Central memory CD4-positive, alpha-beta T cell (primary cell): Measurements from ENCODE around the gene C19orf25.

Experiments used
- DNase-seq: peaks from one replicate; pipeline ENCODE4 v3.0.0; 2022

The C19orf25 gene

GRCh38 chr19:1495799-1496713 is 17.0 kb upstream of the C19orf25 start:
- no peak for DNase-seq

GRCh38 chr19:1495051-1495798 is 16.2 kb upstream of the C19orf25 start:
- DNase-seq, result no peak

GRCh38 chr19:1494115-1494815 is 15.2 kb upstream of the C19orf25 start:
- no peak for DNase-seq

DNA sequence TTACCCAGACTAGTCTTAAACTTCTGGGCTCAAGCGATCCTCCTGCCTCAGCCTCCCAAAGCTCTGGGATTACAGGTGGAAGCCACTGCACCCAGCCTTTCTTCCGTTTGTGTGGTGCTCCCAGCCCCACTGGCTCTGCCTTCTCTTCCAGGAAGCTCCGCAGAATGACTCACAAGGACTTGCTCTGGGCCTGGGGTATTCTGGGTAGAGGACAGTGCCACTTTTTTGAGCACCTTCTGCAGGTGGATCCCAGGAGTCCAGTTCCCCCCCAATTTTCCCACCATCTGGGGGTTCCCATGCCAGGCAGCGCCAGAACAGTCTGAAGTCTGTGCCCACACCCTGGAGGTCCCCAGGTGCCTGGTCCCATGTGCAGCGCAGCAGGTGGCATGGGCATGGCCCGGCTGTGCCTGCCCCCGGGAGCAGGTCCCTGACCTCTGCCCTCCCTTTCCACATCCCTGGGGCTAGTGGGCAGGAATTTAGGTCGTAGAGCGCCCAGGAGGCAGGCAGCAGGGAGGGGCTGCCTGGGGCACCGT is 13.5 kb upstream of the C19orf25 start:
- DNase-seq, result no peak

DNA sequence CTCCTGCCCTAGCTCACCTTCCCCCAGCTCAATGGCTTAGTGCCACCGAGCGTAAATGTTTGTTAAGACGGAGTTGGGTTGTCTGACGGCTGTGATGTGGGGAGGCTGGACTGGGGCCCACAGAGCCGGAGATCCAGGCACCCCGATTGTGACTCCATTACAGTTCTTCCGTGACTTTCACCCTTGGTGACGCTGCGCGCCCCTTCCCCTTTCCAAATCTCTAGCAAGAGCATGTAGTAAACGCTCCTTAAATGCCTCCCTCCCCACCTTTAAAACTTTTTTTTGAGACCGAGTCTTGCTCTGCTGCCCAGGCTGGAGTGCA is 12.8 kb upstream of the C19orf25 start:
- DNase-seq, result no peak

- DNase-seq, result no peak
Measured at GRCh38 chr19:1491114-1491848, 12.3 kb upstream of the C19orf25 start, which contains the start of gene REEP6. Gene REEP6, plus strand, starts transcription at chr19:1491181. Its CDS starts 89 bp downstream, at chr19:1491270.

DNA sequence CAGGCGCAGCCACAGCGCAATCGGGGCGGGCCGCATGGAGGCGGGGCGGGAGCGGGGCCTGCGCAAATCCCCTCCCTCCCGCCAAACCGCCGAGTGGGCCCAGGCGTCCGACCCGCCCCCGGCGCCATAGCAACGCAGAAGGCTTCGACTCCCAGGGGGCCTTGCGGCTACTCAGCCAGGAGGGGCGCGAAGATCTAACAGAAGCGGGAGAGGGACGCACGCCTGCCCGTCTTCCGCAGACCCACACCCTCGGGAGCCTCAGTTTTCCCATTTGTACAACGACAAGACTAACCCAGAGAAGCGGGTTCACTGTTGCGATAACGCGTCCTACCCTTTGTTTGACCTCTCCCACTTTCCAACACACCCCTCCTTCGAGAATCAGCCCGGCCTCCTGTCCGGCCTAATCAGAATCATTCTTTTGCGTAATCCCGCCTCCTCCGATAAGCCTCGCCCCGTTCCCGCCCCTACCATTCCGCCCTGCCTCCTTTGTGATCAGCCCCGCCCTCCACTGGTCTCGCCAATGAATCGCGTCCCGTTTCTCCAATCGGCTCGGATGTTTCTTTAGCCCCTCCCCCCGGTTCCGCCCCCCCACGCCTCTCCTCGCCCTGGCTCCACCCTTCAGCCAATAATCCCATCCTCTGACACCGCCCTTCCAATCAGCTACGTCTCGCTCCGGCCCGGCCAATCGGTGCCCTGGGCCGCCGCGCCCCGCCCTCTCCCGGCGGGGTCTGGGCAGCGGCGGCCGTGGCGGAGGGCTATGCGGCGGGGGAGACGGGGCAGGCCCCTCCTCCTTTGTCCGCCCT is 11.5 kb upstream of the C19orf25 start, which contains the start of gene PCSK4:
TSS of gene PCSK4 (minus strand) at position 40 of the 803 bp plus-strand sequence. CDS start at position 36, 4 bp downstream.
- peak; percentile 98 for DNase-seq

DNA sequence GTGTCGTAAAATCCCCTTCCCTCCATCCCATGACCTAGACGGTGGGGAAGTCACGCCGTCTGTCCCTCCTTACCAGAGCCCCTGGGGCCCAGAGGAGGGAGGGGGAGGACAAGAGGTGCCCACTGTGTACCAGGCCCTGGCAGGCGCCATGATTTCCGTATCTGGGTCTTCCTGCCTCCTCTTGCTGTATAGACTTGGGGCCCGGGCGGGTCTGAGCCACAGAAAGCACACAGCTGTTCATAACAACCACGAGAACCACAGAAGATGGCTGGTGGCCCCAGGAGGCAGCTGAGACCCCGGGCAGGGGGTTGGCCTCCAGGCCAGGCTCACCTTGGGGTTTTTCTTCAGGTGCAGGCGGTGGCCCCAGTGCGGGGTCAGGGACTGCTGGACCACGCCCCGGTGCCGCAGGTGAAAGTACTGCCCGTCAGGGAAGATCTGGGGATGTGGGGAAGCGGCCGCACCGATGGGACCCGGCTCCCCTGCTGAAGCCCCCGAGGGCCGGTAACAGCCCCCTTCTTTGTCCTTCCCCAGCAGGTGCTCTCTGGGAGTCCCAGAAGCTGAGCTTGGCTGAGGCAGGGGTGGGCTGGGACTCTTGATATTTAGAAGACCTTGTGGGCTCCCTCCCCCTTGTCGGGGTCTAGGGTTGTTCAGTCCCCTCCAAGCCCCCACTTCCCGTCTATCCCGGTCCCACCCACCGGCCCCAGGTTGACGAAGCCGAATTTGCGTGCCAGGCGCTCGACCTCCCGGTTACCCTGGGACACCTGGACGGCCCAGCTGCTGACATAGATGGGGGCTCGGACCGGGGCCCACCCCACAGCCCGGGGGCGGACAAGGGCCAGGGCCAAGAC is 10.7 kb upstream of the C19orf25 start:
- DNase-seq, result no peak

DNA sequence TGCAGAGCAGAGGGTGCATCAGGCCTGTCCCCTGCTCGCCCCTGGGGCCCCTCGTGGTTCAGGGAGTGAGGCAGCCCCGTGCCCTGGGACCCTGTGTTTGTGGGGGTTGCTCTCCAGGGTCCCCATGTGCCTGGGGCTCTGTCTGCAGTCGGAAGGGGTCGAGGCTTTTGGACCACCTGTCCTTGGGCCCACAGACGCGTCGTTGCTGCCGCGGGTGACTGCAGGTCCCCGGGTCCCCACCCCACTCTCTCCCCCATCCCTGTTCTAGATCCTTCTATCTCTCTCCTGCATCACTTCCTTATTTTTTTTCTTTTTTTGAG is 9.2 kb upstream of the C19orf25 start:
- DNase-seq, result no peak

DNA sequence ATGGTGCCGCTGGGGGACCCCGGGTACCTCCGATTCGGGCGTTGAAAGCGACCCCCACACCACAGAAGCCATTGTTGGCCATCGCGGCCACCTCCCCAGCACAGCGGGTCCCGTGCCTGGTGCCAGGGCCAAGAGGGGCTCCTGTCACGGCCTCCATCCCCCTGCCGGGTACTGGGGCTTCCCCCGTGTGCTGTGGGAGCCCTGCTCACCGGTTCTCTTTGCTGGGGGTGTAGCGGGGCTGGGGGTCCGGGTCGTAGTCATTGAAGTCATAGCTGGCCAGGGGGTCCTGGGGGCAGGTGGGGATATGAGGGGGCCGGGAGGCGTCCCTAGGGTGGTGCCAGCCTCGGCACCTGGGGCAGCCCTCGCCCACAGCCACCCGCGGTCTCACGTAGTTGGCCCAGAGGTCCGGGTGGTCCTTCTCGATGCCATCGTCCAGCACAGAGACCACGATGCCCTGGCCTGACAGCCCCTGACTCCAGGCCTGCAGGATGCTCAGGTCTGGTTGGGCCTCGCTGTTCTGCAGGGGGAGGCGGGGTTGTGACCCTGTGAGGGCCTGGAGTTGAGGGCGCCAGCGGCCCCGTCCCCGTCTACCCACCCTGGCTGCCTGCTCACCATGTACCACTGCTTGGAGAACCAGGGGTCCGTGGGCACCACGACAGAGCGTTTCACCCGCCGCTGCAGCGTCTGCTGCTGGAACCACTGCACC is 8.7 kb upstream of the C19orf25 start:
- no peak for DNase-seq

GRCh38 chr19:1486720-1487575 is 7.9 kb upstream of the C19orf25 start:
- DNase-seq, result no peak

DNA sequence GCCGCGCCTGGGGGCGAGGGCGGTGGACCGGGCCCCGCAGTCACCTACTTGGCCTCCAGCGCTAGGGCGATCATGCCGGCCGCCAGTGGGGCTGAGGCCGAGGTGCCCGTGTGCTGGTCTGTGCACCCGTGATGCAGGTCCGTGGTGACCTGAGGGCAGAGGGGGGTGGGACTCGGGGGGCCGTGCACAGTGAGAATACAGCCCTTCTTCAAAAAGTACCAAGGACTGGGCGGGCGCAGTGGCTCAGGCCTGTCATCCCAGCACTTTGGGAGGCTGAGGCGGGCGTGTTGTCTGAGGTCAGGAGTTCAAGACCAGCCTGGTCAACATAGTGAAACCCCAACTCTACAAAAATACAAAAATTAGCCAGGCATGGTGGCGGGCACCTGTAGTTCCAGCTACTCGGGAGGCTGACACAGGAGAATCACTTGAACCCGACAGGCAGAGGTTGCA is 5.0 kb upstream of the C19orf25 start:
- no peak for DNase-seq

DNA sequence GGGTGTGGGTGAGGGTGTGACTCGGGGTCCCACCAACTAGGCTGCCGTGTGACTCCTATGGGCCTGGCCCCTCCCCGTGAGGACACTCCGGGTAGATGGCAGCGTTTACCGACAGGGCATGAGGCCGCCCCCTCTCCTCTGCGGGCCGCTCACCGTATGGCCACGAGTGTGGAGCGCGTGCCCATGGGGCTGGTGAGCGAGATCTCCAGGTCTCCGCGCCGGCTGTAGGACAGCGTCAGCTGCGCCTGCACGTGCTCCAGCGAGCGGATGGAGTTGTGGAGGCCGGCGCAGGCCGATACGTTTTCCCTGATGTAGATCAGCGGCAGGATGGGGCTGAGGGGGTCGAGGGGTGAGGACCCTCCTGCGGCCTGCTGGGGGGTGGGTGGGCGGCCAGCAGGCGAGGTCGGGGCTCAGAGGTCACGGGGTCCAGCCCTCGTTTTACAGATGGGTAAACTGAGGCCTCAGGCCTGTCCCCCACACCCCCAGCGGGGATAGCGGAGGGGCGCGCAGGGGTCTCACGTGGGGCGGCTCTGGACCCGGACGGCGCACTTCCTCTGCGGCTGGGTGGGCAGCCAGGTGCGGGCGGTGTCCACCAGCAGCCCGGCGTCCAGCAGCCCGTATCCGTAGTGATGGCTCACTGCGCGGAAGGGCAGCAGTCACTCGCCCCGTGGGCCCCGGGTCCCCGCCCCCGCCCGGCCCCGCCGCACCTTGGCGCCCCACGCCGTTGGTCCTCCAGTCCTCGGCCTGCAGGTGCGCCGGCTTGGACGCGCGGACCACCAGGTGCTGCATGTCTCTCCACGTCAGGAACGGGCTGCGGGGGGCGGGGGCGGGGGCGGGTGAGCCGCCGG is 4.3 kb upstream of the C19orf25 start:
- DNase-seq, result no peak

DNA sequence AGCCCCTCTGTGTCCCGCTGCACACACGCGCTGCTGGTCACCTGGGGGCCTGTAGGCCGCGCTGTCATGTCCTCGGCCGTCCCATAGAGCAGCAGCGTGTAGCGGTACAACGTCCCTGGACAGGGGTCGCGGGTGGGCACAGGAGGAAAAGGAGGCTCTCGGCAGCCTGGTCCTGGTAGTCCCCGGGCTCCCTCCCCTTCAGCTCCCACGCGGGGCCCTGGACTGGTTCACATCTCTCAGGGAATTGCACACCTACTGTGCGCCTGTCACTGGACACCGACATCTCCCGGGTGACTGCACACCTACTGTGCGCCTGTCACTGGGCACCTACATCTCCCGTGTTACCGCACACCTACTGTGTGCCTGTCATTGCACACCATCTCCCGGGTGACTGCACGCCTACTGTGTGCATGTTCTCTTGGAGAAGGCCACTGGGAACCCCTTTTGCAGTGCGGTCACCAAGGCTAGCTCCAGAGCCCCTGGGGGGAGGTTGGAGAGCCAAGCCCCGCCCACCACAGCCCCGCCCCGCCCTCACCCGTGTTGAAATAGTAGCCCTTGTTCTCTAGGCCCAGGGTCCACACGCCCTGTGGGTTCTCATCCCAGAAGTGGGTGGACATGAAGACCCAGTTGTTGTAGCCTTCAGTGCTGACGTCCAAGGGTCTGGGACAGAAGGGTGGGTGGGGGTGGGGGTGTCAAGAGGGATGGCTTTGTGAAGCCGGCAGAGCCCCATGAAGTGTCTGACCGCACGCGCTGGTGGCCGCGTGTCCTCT is 3.5 kb upstream of the C19orf25 start:
- no peak for DNase-seq

DNA sequence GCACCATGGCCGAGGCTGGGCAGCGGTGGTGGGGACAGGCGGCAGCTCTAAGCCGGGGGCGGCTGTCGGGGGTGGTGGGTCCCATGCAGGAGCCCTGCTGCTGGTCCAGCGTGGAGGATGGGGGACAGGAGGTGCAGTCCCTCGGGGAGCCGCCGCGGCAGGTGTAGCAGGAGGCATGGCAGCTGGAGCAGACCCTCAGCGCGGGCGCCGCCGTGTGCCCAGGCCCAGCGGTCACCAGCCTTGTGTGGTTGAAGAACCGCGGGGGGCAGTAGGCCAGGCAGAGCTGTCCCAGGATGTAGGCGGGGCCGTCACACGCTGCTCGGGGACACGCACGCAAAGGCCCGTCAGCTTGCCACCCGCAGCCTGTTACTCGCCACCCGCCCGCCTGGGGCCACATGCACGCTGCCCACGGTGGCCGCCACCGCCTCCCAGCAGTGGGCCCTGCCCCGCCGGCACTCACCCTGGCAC is 2.9 kb upstream of the C19orf25 start:
- DNase-seq, result no peak

DNA sequence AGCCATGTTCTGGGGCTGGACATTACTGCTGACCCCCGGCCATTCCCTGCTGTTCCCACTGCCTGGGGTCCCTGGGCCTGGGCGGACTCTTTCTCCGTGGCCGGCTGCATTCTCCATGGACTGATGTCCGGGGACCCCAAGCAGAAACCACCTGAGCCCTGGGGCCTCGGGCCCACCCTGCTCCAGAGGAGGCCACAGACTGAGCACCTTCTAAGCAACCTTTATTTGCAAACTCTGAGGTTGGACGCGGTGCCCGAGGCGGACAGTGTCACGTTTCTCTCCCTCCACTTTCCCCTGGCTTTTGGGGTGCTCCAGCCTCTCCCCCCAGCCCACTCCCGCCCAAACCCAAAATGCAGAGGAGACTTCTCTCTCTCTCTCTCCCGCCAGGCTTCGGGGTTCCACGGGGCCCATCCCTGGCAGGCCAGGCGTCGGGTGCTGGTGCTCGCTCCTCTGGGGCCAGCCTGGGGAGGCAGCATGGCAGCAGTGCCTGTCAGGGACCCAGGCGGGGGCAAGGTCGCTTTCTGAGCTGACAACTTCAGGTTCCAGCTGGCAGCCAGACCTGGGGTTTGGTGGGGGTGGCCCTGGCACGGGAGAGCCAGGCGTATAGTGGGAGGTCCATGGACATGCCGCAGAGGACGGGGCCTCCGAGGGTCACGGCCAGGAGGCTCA is 2.3 kb upstream of the C19orf25 start:
- DNase-seq, result no peak
